HG02852 (cell line): ENCODE data around the gene UGT1A8.

Experiments
- ATAC-seq: cut with Tn5 transposase; IDR thresholded peaks from one replicate; pipeline ENCODE4 v1.9.1; 2021; ENCODE audit warnings: mild to moderate bottlenecking, moderate library complexity; ENCODE audit not compliant: unreplicated experiment

The UGT1A8 gene

GRCh38 chr2:233760043-233760442 is 142.6 kb downstream of the UGT1A8 start, which contains the start of gene UGT1A1:
UGT1A1 (plus strand) TSS chr2:233760270; CDS start chr2:233760288, 18 bp downstream.
- no peak for ATAC-seq

DNA sequence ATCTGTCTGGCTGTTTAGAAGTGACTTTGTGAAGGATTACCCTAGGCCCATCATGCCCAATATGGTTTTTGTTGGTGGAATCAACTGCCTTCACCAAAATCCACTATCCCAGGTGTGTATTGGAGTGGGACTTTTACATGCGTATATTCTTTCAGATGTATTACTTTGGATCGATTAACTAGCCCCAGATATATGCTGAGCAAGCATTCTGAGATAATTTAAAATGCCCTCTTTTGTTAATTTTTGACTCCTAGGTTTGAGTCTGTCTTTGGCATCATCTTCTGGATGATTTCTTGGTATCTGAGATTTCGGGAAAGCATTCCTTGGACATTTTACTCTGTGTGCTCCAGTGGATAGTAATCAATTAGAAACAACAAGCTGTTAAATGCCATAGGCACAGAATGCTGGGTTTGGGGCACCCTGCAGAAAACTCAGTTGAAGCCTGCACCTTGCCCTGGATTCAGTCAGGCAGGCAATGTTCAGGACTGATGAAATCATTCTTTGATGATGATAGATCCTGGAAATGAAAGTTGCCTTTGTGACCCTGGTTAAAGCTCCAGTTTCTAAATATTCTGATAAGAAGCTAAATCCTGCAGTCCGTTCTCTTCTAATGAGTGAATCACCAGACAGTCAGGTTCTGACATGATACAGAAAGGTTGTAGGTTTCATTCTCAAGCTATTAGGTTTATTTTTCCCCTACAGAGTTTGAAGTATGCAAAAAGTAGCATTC is 143.8 kb downstream of the UGT1A8 start:
- no peak for ATAC-seq

- no peak for ATAC-seq
Measured at GRCh38 chr2:233764264-233764663, 146.8 kb downstream of the UGT1A8 start.

GRCh38 chr2:233764761-233765160 is 147.3 kb downstream of the UGT1A8 start:
- ATAC-seq = no peak

DNA sequence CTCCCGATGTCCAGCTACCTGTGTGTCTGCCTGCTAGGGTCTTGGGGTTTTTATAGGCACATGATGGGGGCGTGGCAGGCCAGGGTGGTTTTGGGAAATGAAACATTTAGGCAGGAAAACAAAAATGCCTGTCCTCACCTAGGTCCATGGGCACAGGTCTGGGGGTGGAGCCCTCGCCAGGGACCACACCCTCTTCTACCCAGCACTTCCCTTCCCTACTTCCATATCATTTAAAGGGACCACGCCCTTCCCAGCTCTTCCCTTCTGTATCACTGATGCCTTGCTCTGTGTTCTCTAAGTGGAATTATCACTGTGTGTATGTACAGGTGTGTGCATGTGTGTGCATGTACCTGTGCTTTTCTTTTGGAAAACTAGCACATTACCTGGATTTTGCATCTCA is 149.0 kb downstream of the UGT1A8 start:
- ATAC-seq = no peak

- no peak for ATAC-seq
Measured at GRCh38 chr2:233768076-233768475, 150.6 kb downstream of the UGT1A8 start.

DNA sequence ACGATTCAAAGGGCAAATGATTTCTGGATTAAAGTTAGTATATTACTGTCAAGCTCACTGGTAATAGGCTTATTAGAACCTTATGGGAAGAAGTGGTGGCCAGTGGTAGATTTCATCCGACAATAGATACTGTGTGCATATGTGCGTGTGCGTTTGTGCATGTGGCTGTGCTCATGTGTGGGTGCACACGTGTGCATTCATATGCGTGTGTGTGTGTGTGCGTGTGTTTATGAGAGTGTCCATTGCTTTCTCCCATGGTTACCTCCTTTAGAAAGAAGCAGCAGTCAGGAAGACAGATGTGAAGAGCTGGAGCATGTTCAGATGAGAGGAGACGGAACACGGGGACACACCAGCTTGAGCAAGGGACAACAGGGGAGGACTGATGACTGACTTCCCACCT is 151.8 kb downstream of the UGT1A8 start:
- no peak for ATAC-seq

GRCh38 chr2:233772153-233772552 is 154.7 kb downstream of the UGT1A8 start:
- ATAC-seq = no peak

DNA sequence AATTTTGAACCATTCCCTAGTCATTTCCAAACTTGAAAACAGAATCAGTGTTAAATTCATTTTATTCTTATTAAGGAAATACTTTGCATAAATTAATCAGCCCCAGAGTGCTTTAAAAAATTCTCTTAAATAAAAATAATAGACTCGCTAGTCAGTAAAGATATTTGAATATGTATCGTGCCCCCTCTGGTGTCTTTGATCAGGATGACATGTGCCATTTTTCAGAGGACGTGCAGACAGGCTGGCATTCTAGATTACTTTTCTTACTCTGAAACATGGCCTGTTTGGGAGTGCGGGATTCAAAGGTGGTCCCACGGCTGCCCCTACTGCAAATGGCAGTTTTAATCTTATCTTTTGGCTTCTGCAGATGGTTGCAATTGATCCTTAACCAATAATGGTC is 155.2 kb downstream of the UGT1A8 start:
- no peak for ATAC-seq

DNA sequence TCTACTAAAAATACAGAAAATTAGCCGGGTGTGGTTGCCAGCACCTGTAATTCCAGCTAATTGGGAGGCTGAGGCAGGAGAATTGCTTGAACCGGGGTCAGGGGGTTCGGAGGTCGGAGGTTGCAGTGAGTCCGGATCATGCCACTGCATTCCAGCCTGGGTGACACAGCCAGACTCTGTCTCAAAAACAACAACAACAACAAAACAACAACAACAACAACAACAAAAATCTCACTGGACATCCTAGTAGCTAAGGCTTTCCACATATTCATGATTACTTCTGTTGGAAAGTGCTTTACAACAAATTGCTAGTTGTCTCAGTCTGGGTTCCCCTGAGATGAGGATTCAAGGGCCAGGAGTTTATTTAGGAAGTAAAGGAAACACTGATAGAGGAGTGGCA is 156.4 kb downstream of the UGT1A8 start:
- no peak for ATAC-seq

- no peak for ATAC-seq
Measured at GRCh38 chr2:233775414-233775813, 158.0 kb downstream of the UGT1A8 start.

- ATAC-seq = no peak
Measured at GRCh38 chr2:233778030-233778429, 160.6 kb downstream of the UGT1A8 start, which contains the start of gene MROH2A. MROH2A (plus strand) TSS chr2:233778330; CDS start chr2:233779359, 1,029 bp downstream.

DNA sequence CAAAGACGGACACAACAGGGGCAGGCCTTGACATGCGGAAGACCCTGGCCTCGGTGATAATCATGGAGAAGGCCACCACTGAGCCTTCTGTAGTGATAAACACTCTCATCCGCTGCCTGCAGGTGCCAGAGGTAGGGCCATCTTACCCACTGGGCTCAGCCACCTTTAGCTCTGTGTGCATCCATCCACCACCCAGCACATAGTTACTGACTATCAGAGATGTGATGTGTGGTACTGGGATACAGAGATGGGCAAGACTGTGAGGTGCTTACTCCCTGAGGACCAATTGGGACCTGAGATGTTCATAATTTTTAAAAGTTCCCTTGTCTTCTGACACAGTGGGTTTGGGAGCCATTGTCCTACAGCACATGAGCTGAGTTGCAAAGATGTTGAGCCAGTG is 162.3 kb downstream of the UGT1A8 start:
- no peak for ATAC-seq

GRCh38 chr2:233780771-233781170 is 163.3 kb downstream of the UGT1A8 start:
- ATAC-seq = no peak

GRCh38 chr2:233789554-233789953 is 172.1 kb downstream of the UGT1A8 start:
- ATAC-seq = no peak

- ATAC-seq = no peak
Measured at GRCh38 chr2:233791151-233791882, 173.9 kb downstream of the UGT1A8 start.

DNA sequence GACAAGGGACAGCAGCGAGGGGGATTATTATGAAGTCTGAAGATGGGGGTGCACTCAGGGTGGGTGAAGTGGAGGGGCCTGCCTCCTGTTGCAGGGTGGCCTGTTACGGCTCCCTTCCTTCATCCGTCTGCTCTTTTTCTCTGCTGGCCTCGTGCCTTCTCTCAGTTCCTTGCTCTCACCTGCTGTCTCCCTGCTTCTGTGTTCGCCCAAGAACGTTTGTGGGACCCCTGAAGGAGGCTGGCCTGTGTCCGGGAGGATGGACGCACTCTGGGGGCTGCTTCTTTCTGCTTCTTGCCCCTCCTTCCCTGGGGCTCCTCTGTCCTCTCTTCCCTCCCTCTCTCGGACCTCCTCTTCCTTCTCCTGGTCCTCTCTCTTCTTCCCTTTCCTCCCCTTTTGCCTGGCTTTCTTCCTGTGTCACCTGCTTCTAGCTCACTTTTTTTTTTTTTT is 174.5 kb downstream of the UGT1A8 start:
- no peak for ATAC-seq

GRCh38 chr2:233792720-233793119 is 175.3 kb downstream of the UGT1A8 start:
- ATAC-seq = no peak

- ATAC-seq = no peak
Measured at GRCh38 chr2:233793465-233794127, 176.2 kb downstream of the UGT1A8 start.

DNA sequence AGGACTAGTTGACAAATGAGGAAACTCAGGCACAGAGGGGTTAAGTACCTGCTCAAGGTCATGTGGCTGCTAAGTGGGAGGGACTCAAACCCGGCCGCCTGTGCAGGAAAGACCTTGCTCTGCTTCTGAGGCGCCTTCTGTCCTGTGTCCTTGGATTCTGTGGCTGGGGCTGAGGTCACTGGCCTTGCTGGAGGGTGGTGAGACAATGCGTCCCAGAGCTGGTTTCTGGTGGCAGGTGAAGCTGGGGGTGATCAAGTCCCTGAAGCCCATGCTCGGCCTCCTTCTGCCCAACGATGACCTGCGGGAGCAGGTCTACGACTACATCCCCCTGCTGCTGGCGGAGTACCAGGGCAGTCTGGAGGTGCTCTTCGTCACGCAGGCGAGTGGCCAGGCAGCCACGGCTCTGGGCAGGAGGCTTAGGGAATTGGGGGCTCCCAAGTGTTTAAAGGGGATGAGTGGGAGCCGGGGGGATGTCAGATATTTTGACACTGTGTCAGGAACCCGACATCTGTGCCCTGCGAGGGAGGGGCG is 176.8 kb downstream of the UGT1A8 start:
- no peak for ATAC-seq

DNA sequence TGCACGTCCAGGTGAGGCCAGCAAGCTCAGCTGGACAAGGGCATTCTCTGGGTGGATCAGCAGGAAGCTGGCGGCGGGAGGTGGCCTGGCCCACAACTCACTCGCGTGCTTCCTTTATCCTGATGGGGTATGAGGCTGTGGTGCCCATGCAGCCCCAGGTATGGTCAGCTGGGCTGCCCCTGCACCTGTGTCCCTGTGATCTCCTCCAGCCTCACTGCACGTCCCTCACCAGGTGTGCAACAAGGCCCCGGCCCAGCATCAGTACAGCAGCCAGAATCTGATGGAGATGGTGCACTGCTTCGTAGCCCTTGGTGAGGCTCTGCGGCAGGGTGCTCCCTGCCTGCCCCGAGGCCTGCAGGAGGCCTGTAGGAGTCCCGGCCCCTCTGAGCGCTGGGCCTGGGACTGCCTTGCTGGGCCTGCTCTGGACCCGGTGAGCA is 178.3 kb downstream of the UGT1A8 start:
- ATAC-seq = no peak
